Prostate gland (tissue), 2 donors: ENCODE results near the gene SYT12.

Experiments
- CTCF ChIP-seq, 4 experiments: fragments of 200-600 bp in 2 of 4; fragments of 450-650 bp in 2 of 4; sonication (generic) in 2 of 4; IDR thresholded peaks; 1 replicate in 3 of 4; 2 replicates in 1 of 4; pipeline ENCODE4 v1.5.1; 2016 to 2019; ENCODE audit warnings: antibody characterized with exemption in 4 of 4, mild to moderate bottlenecking in 2 of 4, moderate library complexity in 2 of 4
- POLR2AphosphoS5 ChIP-seq: sonication (generic); formaldehyde crosslinking; IDR thresholded peaks from one replicate; pipeline ENCODE4 v1.6.1; 2017; ENCODE audit warnings: antibody characterized with exemption

- TF ChIP-seq POLR2AphosphoS5 (no peak), CTCF (IDR thresholded peaks at IDR 0.05) (no peak)
These were observed 20.0 kb upstream of the SYT12 start for GRCh38 chr11:67002921-67003411.
